Measurements from ENCODE around the gene ZNF205. TPM values are rescaled to one million over a fixed set of nuclear protein-coding genes. Genes with fewer than 3 reads are reported as not detected.

Gene ZNF205
- total RNA-seq, 1 donor from 2014 or later: 25.1 TPM

GRCh38 chr16:3088450-3088849 lies 23.9 kb upstream of the ZNF205 start:
- Histone ChIP-seq H3K27me3 (ENCODE audit: control insufficient read depth, insufficient read depth, low read length) (peaks cover 24% of the 10 kb centered on the region), H3K4me3 (ENCODE audit: low read depth, low read length) (no peak overlapping the region), H3K36me3 (ENCODE audit: control insufficient read depth, insufficient read depth, low read length) (no peaks in the 10 kb centered on the region)
- no peak for TF ChIP-seq CTCF (IDR thresholded peaks at IDR 0.05; ENCODE audit: insufficient read depth, low read length, poor library complexity, severe bottlenecking)
- DNase-seq (ENCODE audit: low read depth): no peak

- Histone ChIP-seq H3K4me3 (ENCODE audit: low read depth, low read length) (no peak overlapping the region), H3K36me3 (ENCODE audit: control insufficient read depth, insufficient read depth, low read length) (no peaks in the 10 kb centered on the region), H3K27me3 (ENCODE audit: control insufficient read depth, insufficient read depth, low read length) (peaks cover 24% of the 10 kb centered on the region)
- TF ChIP-seq CTCF (IDR thresholded peaks at IDR 0.05; ENCODE audit: insufficient read depth, low read length, poor library complexity, severe bottlenecking): no peak
- DNase-seq (ENCODE audit: low read depth): no peak
Measured at GRCh38 chr16:3088925-3089716, 23.3 kb upstream of the ZNF205 start.

- TF ChIP-seq CTCF (IDR thresholded peaks at IDR 0.05; ENCODE audit: insufficient read depth, low read length, poor library complexity, severe bottlenecking): no peak
- peaks cover 24% of the 10 kb centered on the region for H3K27me3 ChIP-seq (ENCODE audit: control insufficient read depth, insufficient read depth, low read length)
- no peak overlapping the region for H3K4me3 ChIP-seq (ENCODE audit: low read depth, low read length)
- DNase-seq (ENCODE audit: low read depth): no peak
- no peaks in the 10 kb centered on the region for H3K36me3 ChIP-seq (ENCODE audit: control insufficient read depth, insufficient read depth, low read length)
Measured at GRCh38 chr16:3089717-3090592, 22.4 kb upstream of the ZNF205 start.

- Histone ChIP-seq H3K27me3 (ENCODE audit: control insufficient read depth, insufficient read depth, low read length) (peaks cover 24% of the 10 kb centered on the region), H3K4me3 (ENCODE audit: low read depth, low read length) (no peak overlapping the region), H3K36me3 (ENCODE audit: control insufficient read depth, insufficient read depth, low read length) (no peaks in the 10 kb centered on the region)
- DNase-seq (ENCODE audit: low read depth): no peak
- no peak for TF ChIP-seq CTCF (IDR thresholded peaks at IDR 0.05; ENCODE audit: insufficient read depth, low read length, poor library complexity, severe bottlenecking)
Measured at GRCh38 chr16:3091551-3091950, 20.8 kb upstream of the ZNF205 start.

GRCh38 chr16:3092501-3092941 lies 19.9 kb upstream of the ZNF205 start:
- no peak for TF ChIP-seq CTCF (IDR thresholded peaks at IDR 0.05; ENCODE audit: insufficient read depth, low read length, poor library complexity, severe bottlenecking)
- DNase-seq (ENCODE audit: low read depth): no peak
- H3K4me3 ChIP-seq (ENCODE audit: low read depth, low read length): no peak overlapping the region
- peaks cover 22% of the 10 kb centered on the region for H3K27me3 ChIP-seq (ENCODE audit: control insufficient read depth, insufficient read depth, low read length)
- no peaks in the 10 kb centered on the region for H3K36me3 ChIP-seq (ENCODE audit: control insufficient read depth, insufficient read depth, low read length)

Data from kidney epithelial cell (primary cell).